ENCODE results near the gene PRKAR1A. TPM values are rescaled to one million over a fixed set of nuclear protein-coding genes. Genes with fewer than 3 reads are reported as not detected.

The PRKAR1A gene
- total RNA-seq, 120 experiments from 2014 or later = 224 to 559 (median 417) TPM

Other genes starting within 250 kb of the PRKAR1A start
- 10 to 100 TPM in 5 of 120 experiments, 1 to 10 TPM in 115; 1.2 to 16.0 (median 5.8) TPM for gene SLC16A6, start 221.3 kb upstream of the PRKAR1A start, total RNA-seq
- gene ARSG, start 220.9 kb upstream of the PRKAR1A start, total RNA-seq = 10 to 100 TPM in 116 of 120 experiments, 1 to 10 TPM in 4; 8.1 to 27.0 (median 16.6) TPM
- gene WIPI1, start 54.9 kb upstream of the PRKAR1A start, total RNA-seq = 10 to 100 TPM; 15.3 to 48.2 (median 24.5) TPM
- 10 to 100 TPM in 7 of 120 experiments, 1 to 10 TPM in 110, under 1 TPM in 3; 0.58 to 19.6 (median 2.4) TPM for gene FAM20A, start 88.9 kb downstream of the PRKAR1A start, total RNA-seq